Activated T-helper 1 cell treated with anti-CD3 and anti-CD28 coated beads, Interleukin-12 subunit alpha, Interleukin-12 subunit beta, Interleukin-2, Interleukin-4 antibody, amounts not matched to agents 30 ng/mL and 10 ng/mL and 1 ng/mL, durations not matched to agents 14 hours and 24 hours and 36 hours (primary cell): ENCODE data around the gene ASB3. TPM values are rescaled to one million over a fixed set of nuclear protein-coding genes. Genes with fewer than 3 reads are reported as not detected.

ENCODE experiments used
- DNase-seq: peaks from one replicate; pipeline ENCODE4 v3.0.0; 2021; ENCODE audit warnings: low spot score
- H3K27ac Mint-ChIP-seq: one replicate; pipeline ENCODE4 v1.8.0; 2021; ENCODE audit warnings: mild to moderate bottlenecking, mixed read lengths
- H3K27me3 Mint-ChIP-seq: one replicate; pipeline ENCODE4 v1.8.0; 2022; ENCODE audit warnings: mild to moderate bottlenecking, moderate library complexity, mixed read lengths; ENCODE audit not compliant: insufficient read depth
- H3K36me3 Mint-ChIP-seq: one replicate; pipeline ENCODE4 v1.8.0; 2021; ENCODE audit warnings: low read depth, mixed read lengths
- H3K4me1 Mint-ChIP-seq: one replicate; pipeline ENCODE4 v1.8.0; 2021; ENCODE audit warnings: low read depth, mixed read lengths
- H3K4me3 Mint-ChIP-seq: one replicate; pipeline ENCODE4 v1.8.0; 2021; ENCODE audit warnings: mild to moderate bottlenecking, moderate library complexity, mixed read lengths
- H3K9me3 Mint-ChIP-seq: one replicate; pipeline ENCODE4 v1.8.0; 2021; ENCODE audit warnings: mixed read lengths
- intact Hi-C: fragments of 100-400 bp; cut with micrococcal nuclease; formaldehyde crosslinking; loops from one replicate; pipeline ENCODE4 v1.15.1; 2024
- total RNA-seq: library from RNA; stranded (reverse); gene quantifications from 2 replicates; pipeline ENCODE4 v1.2.3, GENCODE V29; 2022

ASB3 gene
- total RNA-seq, 1 donor from 2014 or later: 21.5 TPM

GRCh38 chr2:53818854-53819435, 32.2 kb upstream of the ASB3 start:
- intact Hi-C loops: no loop called here
- Mint-ChIP-seq H3K4me1 (no peaks in the 10 kb centered on the region), H3K9me3 (no peaks in the 10 kb centered on the region), H3K27me3 (no peaks in the 10 kb centered on the region), H3K36me3 (peaks cover 32% of the 10 kb centered on the region), H3K27ac (no peak overlapping the region), H3K4me3 (no peak overlapping the region)
- no peak for DNase-seq

- intact Hi-C loops: no loop called here
- no peaks in the 10 kb centered on the region for H3K27me3 Mint-ChIP-seq
- H3K4me1 Mint-ChIP-seq: no peaks in the 10 kb centered on the region
- no peak overlapping the region for H3K4me3 Mint-ChIP-seq
- peaks cover 41% of the 10 kb centered on the region for H3K36me3 Mint-ChIP-seq
- no peak for DNase-seq
- no peaks in the 10 kb centered on the region for H3K9me3 Mint-ChIP-seq
- no peak overlapping the region for H3K27ac Mint-ChIP-seq
Observed at GRCh38 chr2:53813151-53813550, 26.4 kb upstream of the ASB3 start.

- no peak overlapping the region for H3K4me3 Mint-ChIP-seq
- intact Hi-C loops: no loop called here
- no peaks in the 10 kb centered on the region for H3K27me3 Mint-ChIP-seq
- DNase-seq: no peak
- no peaks in the 10 kb centered on the region for H3K4me1 Mint-ChIP-seq
- H3K27ac Mint-ChIP-seq: no peak overlapping the region
- H3K9me3 Mint-ChIP-seq: no peaks in the 10 kb centered on the region
- H3K36me3 Mint-ChIP-seq: peaks cover 34% of the 10 kb centered on the region
Observed at GRCh38 chr2:53811601-53812000, 24.8 kb upstream of the ASB3 start.

- Mint-ChIP-seq H3K27ac (no peak overlapping the region), H3K4me3 (no peak overlapping the region), H3K4me1 (no peaks in the 10 kb centered on the region), H3K27me3 (no peaks in the 10 kb centered on the region), H3K36me3 (peaks cover 29% of the 10 kb centered on the region), H3K9me3 (no peaks in the 10 kb centered on the region)
- no peak for DNase-seq
- intact Hi-C loops: no loop called here
Observed at GRCh38 chr2:53802617-53803151, 15.9 kb upstream of the ASB3 start.

GRCh38 chr2:53801547-53801946, 14.8 kb upstream of the ASB3 start:
- H3K9me3 Mint-ChIP-seq: no peaks in the 10 kb centered on the region
- no peak overlapping the region for H3K27ac Mint-ChIP-seq
- H3K27me3 Mint-ChIP-seq: no peaks in the 10 kb centered on the region
- H3K36me3 Mint-ChIP-seq: peaks cover 24% of the 10 kb centered on the region
- no peaks in the 10 kb centered on the region for H3K4me1 Mint-ChIP-seq
- no peak for DNase-seq
- intact Hi-C loops: no loop called here
- no peak overlapping the region for H3K4me3 Mint-ChIP-seq

GRCh38 chr2:53793821-53794220, 7.1 kb upstream of the ASB3 start:
- no peak for DNase-seq
- H3K4me1 Mint-ChIP-seq: peaks cover 7% of the 10 kb centered on the region
- peaks cover 4% of the 10 kb centered on the region for H3K36me3 Mint-ChIP-seq
- no peaks in the 10 kb centered on the region for H3K9me3 Mint-ChIP-seq
- H3K4me3 Mint-ChIP-seq: no peak overlapping the region
- no peaks in the 10 kb centered on the region for H3K27me3 Mint-ChIP-seq
- H3K27ac Mint-ChIP-seq: no peak overlapping the region
- intact Hi-C loops: no loop called here

GRCh38 chr2:53793261-53793660, 6.5 kb upstream of the ASB3 start:
- Mint-ChIP-seq H3K9me3 (no peaks in the 10 kb centered on the region), H3K4me1 (peaks cover 11% of the 10 kb centered on the region), H3K36me3 (peaks cover 4% of the 10 kb centered on the region), H3K4me3 (no peak overlapping the region), H3K27ac (no peak overlapping the region), H3K27me3 (no peaks in the 10 kb centered on the region)
- no peak for DNase-seq
- intact Hi-C loops: no loop called here

DNA sequence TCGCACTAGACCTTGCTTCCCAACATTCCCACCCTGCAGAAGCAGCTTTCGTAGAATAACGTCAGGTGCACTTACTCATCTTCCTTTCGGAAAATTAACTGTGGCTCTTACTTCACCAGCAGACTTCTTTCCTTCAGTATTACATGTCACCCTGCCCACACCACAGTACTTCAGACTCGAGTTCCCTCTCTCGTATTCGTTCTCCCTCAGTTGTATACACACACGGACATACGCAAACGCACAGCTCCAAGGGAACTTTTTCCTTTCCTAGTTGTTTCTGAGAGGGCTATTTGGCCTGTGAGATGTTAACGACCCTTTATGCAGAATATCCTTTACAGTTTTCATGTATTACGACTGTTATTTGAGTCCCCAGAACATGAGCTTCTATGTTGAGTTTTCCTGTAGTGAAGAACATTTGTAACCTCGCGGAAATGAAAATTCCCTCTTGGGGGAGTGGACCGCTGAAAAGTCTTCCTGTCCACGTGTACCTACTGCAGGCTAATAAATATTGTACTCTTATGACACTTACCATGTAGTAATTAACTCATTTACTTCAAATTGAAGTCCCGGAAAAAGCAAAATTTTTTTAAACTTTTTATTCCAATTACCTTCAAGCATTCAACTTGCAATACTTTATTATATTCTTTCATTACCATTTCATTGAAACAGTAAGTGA, 999 bp upstream of the ASB3 start:
- peaks cover 8% of the 10 kb centered on the region for H3K36me3 Mint-ChIP-seq
- intact Hi-C loops: loop anchor here (1.0 to 10.0 kb wide), 12 partner anchors 20 to 1905 kb away; partner anchors contain the start of genes ACYP2, CHAC2, CLHC1 and EML6
- DNase-seq: no peak
- no peaks in the 10 kb centered on the region for H3K27me3 Mint-ChIP-seq
- H3K4me3 Mint-ChIP-seq: peak overlapping the region; percentile 99
- peak overlapping the region; percentile 97 for H3K27ac Mint-ChIP-seq
- peaks cover 47% of the 10 kb centered on the region for H3K4me1 Mint-ChIP-seq
- H3K9me3 Mint-ChIP-seq: no peaks in the 10 kb centered on the region

DNA sequence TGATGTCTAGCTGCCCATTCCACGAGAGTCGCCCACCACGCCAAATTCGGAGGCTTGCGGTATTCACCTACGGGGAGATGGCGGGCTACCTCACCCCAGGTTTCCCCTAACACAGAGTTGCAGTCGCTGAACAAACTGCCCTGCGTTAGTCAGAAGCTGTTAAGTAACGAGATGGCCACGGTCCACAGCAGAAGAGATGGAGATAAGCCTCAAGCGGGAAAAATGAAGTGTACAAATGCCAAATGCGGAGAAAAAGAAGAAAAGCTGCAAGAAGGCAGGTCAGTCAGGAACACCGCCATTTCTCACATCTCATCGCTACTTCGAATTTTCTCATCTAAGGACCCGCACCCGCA, 425 bp downstream of the ASB3 start:
- H3K4me3 Mint-ChIP-seq: peak overlapping the region; percentile 99
- H3K27ac Mint-ChIP-seq: peak overlapping the region; percentile 98
- peaks cover 12% of the 10 kb centered on the region for H3K36me3 Mint-ChIP-seq
- intact Hi-C loops: loop anchor here (1.0 to 10.0 kb wide), 9 partner anchors 35 to 1906 kb away; partner anchors contain the start of genes ACYP2, CLHC1, EML6 and PNPT1
- H3K4me1 Mint-ChIP-seq: peaks cover 47% of the 10 kb centered on the region
- DNase-seq: peak; percentile 22
- H3K9me3 Mint-ChIP-seq: no peaks in the 10 kb centered on the region
- H3K27me3 Mint-ChIP-seq: no peaks in the 10 kb centered on the region

DNA sequence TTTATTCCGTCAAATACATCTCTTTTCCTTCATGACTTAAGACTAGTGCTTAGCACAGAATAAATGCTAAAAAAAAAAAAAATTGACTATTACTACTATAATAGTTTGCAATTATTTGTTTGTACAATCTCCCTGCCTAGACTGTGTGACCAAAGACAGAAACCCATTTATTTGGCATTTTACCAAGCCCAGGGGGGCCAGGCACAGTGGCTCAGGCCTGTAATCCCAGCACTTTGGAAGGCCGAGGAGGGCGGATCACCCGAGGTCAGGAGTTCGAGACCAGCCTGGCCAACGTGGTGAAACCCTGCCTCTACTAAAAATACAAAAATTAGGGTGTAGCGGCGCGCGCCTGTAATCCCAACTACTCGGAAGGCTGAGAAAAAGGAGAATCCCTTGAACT, 1.4 kb downstream of the ASB3 start:
- Mint-ChIP-seq H3K4me3 (peak overlapping the region; percentile 99), H3K36me3 (peaks cover 12% of the 10 kb centered on the region), H3K27ac (peak overlapping the region; percentile 98), H3K9me3 (no peaks in the 10 kb centered on the region), H3K27me3 (no peaks in the 10 kb centered on the region), H3K4me1 (peaks cover 41% of the 10 kb centered on the region)
- DNase-seq: no peak
- intact Hi-C loops: loop anchor here (5.0 to 10.0 kb wide), 6 partner anchors 82 to 1907 kb away; partner anchors contain the start of genes EML6 and PNPT1

- peaks cover 17% of the 10 kb centered on the region for H3K36me3 Mint-ChIP-seq
- H3K27me3 Mint-ChIP-seq: no peaks in the 10 kb centered on the region
- peak overlapping the region; percentile 99 for H3K4me3 Mint-ChIP-seq
- no peak overlapping the region for H3K27ac Mint-ChIP-seq
- peaks cover 41% of the 10 kb centered on the region for H3K4me1 Mint-ChIP-seq
- no peak for DNase-seq
- intact Hi-C loops: loop anchor here (10.0 kb wide), 1 partner anchor 270 kb away; no protein-coding TSS in a partner anchor
- no peaks in the 10 kb centered on the region for H3K9me3 Mint-ChIP-seq
Observed at GRCh38 chr2:53784436-53784835, 2.3 kb downstream of the ASB3 start.

DNA sequence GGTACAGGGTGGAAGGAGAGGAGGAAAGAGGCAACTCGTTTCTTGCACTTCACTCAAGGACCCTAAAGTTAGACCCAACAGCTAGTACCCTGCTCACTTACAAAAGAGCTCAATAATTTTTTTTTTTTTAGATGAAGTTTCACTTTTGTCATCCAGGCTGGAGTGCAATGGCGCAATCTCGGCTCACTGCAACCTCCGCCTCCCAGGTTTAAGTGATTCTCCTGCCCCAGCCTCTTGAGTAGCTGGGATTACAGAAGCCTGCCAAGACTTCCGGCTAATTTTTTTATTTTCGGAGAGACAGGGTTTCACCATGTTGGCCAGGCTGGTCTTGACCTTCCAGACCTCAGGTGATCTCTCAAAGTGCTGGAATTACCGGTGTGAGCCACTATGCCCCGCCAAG, 4.1 kb downstream of the ASB3 start:
- Mint-ChIP-seq H3K4me1 (peaks cover 45% of the 10 kb centered on the region), H3K4me3 (no peak overlapping the region), H3K27me3 (no peaks in the 10 kb centered on the region), H3K36me3 (peaks cover 27% of the 10 kb centered on the region), H3K27ac (no peak overlapping the region), H3K9me3 (no peaks in the 10 kb centered on the region)
- no peak for DNase-seq
- intact Hi-C loops: loop anchor here (10.0 kb wide), 1 partner anchor 272 kb away; no protein-coding TSS in a partner anchor

GRCh38 chr2:53780056-53780455, 6.7 kb downstream of the ASB3 start:
- no peak for DNase-seq
- Mint-ChIP-seq H3K27ac (no peak overlapping the region), H3K4me1 (peaks cover 40% of the 10 kb centered on the region), H3K9me3 (no peaks in the 10 kb centered on the region), H3K4me3 (no peak overlapping the region), H3K36me3 (peaks cover 30% of the 10 kb centered on the region), H3K27me3 (no peaks in the 10 kb centered on the region)
- intact Hi-C loops: loop anchor here (10.0 kb wide), 1 partner anchor 275 kb away; no protein-coding TSS in a partner anchor
